Stimulated activated CD4-positive, alpha-beta T cell treated with anti-CD3 and anti-CD28 coated beads, Interleukin-4, amount 100 ng/mL, for 1 hour (primary cell): ENCODE data around the gene RTEL1.
"Not testable (repeated sequence)": the region's sequence is repeated elsewhere in the genome, so short reads cannot be mapped to it uniquely, and the experiment has no call there.

Experiments
- DNase-seq: peaks from one replicate; pipeline ENCODE4 v3.0.0-alpha.2; 2020

Gene RTEL1

GRCh38 chr20:63730189-63730733 is 72.1 kb downstream of the RTEL1 start:
- not testable (repeated sequence) for DNase-seq

- DNase-seq, result no peak
These were observed 73.3 kb downstream of the RTEL1 start for GRCh38 chr20:63731410-63731809.

GRCh38 chr20:63732118-63733095 is 74.3 kb downstream of the RTEL1 start:
- no peak for DNase-seq

- no peak for DNase-seq
These were observed 75.0 kb downstream of the RTEL1 start for GRCh38 chr20:63733117-63733516.

- no peak for DNase-seq
These were observed 75.5 kb downstream of the RTEL1 start for GRCh38 chr20:63733579-63734081.

GRCh38 chr20:63734111-63734945 is 76.2 kb downstream of the RTEL1 start:
- DNase-seq, result no peak

GRCh38 chr20:63734946-63735858 is 77.1 kb downstream of the RTEL1 start:
- no peak for DNase-seq

- DNase-seq, result peak; percentile 62
These were observed 78.0 kb downstream of the RTEL1 start, which contains the start of gene LIME1 for GRCh38 chr20:63735859-63736718. Gene LIME1 (plus strand): TSS chr20:63736664. CDS start chr20:63737550, 886 bp downstream.

- DNase-seq, result peak; percentile 49
These were observed 79.0 kb downstream of the RTEL1 start for GRCh38 chr20:63736893-63737694.

- DNase-seq, result no peak
These were observed 79.5 kb downstream of the RTEL1 start for GRCh38 chr20:63737695-63737944.

- DNase-seq, result peak; percentile 42
These were observed 80.0 kb downstream of the RTEL1 start for GRCh38 chr20:63737945-63738686.

- peak; percentile 41 for DNase-seq
These were observed 80.6 kb downstream of the RTEL1 start for GRCh38 chr20:63738687-63739129.

GRCh38 chr20:63739130-63740069 is 81.3 kb downstream of the RTEL1 start, which contains the start of gene SLC2A4RG:
Gene SLC2A4RG (plus strand): TSS chr20:63739776. CDS start chr20:63739913, 137 bp downstream.
- peak; percentile 66 for DNase-seq

GRCh38 chr20:63740070-63740626 is 82.0 kb downstream of the RTEL1 start:
- DNase-seq, result peak; percentile 43

- DNase-seq, result peak; percentile 32
These were observed 82.7 kb downstream of the RTEL1 start for GRCh38 chr20:63740627-63741353.

GRCh38 chr20:63741354-63741675 is 83.2 kb downstream of the RTEL1 start:
- no peak for DNase-seq
